22Rv1 (cell line): Measurements from ENCODE around the gene TEN1.

Experiments
- ZFX ChIP-seq: fragments of 450-650 bp; IDR thresholded peaks from 2 replicates; pipeline ENCODE4 v1.6.1; 2017; ENCODE audit warnings: antibody characterized with exemption, borderline replicate concordance
- TF ChIP-seq, protein P1 (sequence below): fragments of 450-650 bp; IDR thresholded peaks from 2 replicates; pipeline ENCODE4 v1.5.1; 2017; ENCODE audit warnings: mild to moderate bottlenecking

DNA sequence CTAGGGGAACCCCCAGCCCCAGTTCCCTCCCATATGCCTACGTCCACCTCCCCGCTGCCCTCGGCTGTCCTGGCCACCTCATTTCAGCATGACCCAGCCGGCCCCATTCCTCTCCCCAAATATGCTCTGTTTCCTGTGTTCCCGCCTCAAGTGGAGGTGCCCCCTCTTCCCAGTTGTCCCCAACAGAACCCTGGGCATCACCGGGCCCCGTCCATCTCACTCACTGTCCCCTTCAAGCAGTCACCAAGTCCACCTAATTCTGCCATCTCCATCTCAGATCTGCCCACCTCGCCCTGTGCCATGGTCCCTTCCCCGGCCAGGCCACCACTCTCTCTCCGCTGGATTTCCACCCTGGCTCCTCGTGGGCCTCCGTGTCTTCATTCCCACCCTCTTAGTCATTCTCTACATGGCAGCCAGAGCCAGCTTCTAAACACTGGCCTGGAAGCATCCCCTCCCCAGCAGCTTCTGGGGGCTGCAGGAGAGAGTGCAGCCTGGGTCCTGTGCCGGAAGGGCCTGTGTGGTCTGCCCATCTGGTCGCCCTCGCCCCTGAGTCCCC is 34.4 kb downstream of the TEN1 start:
- TF ChIP-seq, protein P1, sequence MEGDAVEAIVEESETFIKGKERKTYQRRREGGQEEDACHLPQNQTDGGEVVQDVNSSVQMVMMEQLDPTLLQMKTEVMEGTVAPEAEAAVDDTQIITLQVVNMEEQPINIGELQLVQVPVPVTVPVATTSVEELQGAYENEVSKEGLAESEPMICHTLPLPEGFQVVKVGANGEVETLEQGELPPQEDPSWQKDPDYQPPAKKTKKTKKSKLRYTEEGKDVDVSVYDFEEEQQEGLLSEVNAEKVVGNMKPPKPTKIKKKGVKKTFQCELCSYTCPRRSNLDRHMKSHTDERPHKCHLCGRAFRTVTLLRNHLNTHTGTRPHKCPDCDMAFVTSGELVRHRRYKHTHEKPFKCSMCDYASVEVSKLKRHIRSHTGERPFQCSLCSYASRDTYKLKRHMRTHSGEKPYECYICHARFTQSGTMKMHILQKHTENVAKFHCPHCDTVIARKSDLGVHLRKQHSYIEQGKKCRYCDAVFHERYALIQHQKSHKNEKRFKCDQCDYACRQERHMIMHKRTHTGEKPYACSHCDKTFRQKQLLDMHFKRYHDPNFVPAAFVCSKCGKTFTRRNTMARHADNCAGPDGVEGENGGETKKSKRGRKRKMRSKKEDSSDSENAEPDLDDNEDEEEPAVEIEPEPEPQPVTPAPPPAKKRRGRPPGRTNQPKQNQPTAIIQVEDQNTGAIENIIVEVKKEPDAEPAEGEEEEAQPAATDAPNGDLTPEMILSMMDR = no peak
- TF ChIP-seq ZFX = no peak
